Suprapubic skin (tissue), 4 donors: ENCODE results near the gene XBP1. TPM values are rescaled to one million over a fixed set of nuclear protein-coding genes. Genes with fewer than 3 reads are reported as not detected.
"Not testable (repeated sequence)": the region's sequence is repeated elsewhere in the genome, so short reads cannot be mapped to it uniquely, and the experiment has no call there.

ENCODE experiments used
- DNase-seq, 2 donors: peaks; one replicate each; pipeline ENCODE4 v3.0.0-alpha.2; 2019; ENCODE audit warnings: low spot score in 2 of 2
- H3K27ac ChIP-seq: fragments of 200-600 bp; sonication (generic); one replicate; pipeline ENCODE4 v1.5.1; 2019
- H3K27me3 ChIP-seq: fragments of 200-600 bp; sonication (generic); one replicate; pipeline ENCODE4 v1.5.1; 2019
- H3K36me3 ChIP-seq: fragments of 200-600 bp; sonication (generic); one replicate; pipeline ENCODE4 v1.5.1; 2019
- H3K4me1 ChIP-seq: fragments of 200-600 bp; sonication (generic); one replicate; pipeline ENCODE4 v1.5.1; 2019
- H3K4me3 ChIP-seq: fragments of 200-600 bp; sonication (generic); one replicate; pipeline ENCODE4 v1.5.1; 2019; ENCODE audit warnings: mild to moderate bottlenecking
- H3K9me3 ChIP-seq: fragments of 200-600 bp; sonication (generic); one replicate; pipeline ENCODE4 v1.5.1; 2019
- CTCF ChIP-seq, 2 donors: fragments of 200-600 bp in 1 of 2; fragments of 450-650 bp in 1 of 2; sonication (generic) in 1 of 2; IDR thresholded peaks; one replicate each; pipeline ENCODE4 v1.5.1; 2016 to 2019; ENCODE audit warnings: antibody characterized with exemption in 2 of 2, mild to moderate bottlenecking in 1 of 2, moderate library complexity in 1 of 2
- EP300 ChIP-seq: sonication (generic); formaldehyde crosslinking; IDR thresholded peaks from one replicate; pipeline ENCODE4 v1.6.1; 2017; ENCODE audit warnings: antibody characterized with exemption
- POLR2A ChIP-seq, 2 donors: fragments of 450-650 bp; IDR thresholded peaks; one replicate each; pipeline ENCODE4 v1.6.1; 2017; ENCODE audit warnings: antibody characterized with exemption in 2 of 2, mild to moderate bottlenecking in 2 of 2, moderate library complexity in 2 of 2
- POLR2AphosphoS5 ChIP-seq, 3 donors: sonication (generic); formaldehyde crosslinking; IDR thresholded peaks; one replicate each; pipeline ENCODE4 v1.6.1; 2017; ENCODE audit warnings: antibody characterized with exemption in 3 of 3
- WGBS: methylation state at CpG from one replicate; pipeline ENCODE4 v1.1.5; 2018; 5-methylcytosine and 5-hydroxymethylcytosine counted together
- total RNA-seq, 4 donors: library from RNA; depleted of rRNA; stranded (reverse); fragments of >200 nt; gene quantifications; one replicate each; pipeline ENCODE4 v1.1.0, GENCODE V29; 2016

XBP1 gene
- total RNA-seq, 4 donors from 2014 or later, result 220 to 305 (median 237) TPM

- peaks cover 31% of the 10 kb centered on the region for H3K4me1 ChIP-seq
- H3K27me3 ChIP-seq, result no peaks in the 10 kb centered on the region
- DNase-seq, result peak in 1 of 2 donors; percentile 41
- H3K36me3 ChIP-seq, result no peaks in the 10 kb centered on the region
- 60% methylated on average over 5 of the region's 5 CpGs for WGBS
- no peaks in the 10 kb centered on the region for H3K9me3 ChIP-seq
- no peak for TF ChIP-seq CTCF (IDR thresholded peaks at IDR 0.05)
- TF ChIP-seq POLR2AphosphoS5 (IDR thresholded peaks at IDR 0.05), result no peak
- no peak for TF ChIP-seq POLR2A (IDR thresholded peaks at IDR 0.05)
- no peak for TF ChIP-seq EP300
- peak overlapping the region; percentile 40 for H3K27ac ChIP-seq
- H3K4me3 ChIP-seq, result no peak overlapping the region
These were observed 12.1 kb upstream of the XBP1 start for GRCh38 chr22:28812516-28812915.

GRCh38 chr22:28810821-28811491 is 10.6 kb upstream of the XBP1 start:
- TF ChIP-seq EP300, result no peak
- TF ChIP-seq POLR2A (IDR thresholded peaks at IDR 0.05), result no peak
- no peak for TF ChIP-seq CTCF (IDR thresholded peaks at IDR 0.05)
- TF ChIP-seq POLR2AphosphoS5 (IDR thresholded peaks at IDR 0.05), result no peak
- Histone ChIP-seq H3K4me3 (no peak overlapping the region), H3K27me3 (no peaks in the 10 kb centered on the region), H3K27ac (peak overlapping the region; percentile 34), H3K36me3 (no peaks in the 10 kb centered on the region), H3K4me1 (peaks cover 31% of the 10 kb centered on the region), H3K9me3 (no peaks in the 10 kb centered on the region)
- no peak for DNase-seq
- 46% methylated on average over 13 of the region's 13 CpGs for WGBS

- H3K4me1 ChIP-seq, result peaks cover 29% of the 10 kb centered on the region
- H3K9me3 ChIP-seq, result no peaks in the 10 kb centered on the region
- no peaks in the 10 kb centered on the region for H3K27me3 ChIP-seq
- DNase-seq, result no peak
- no peak for TF ChIP-seq POLR2AphosphoS5 (IDR thresholded peaks at IDR 0.05)
- no peak overlapping the region for H3K4me3 ChIP-seq
- no peaks in the 10 kb centered on the region for H3K36me3 ChIP-seq
- H3K27ac ChIP-seq, result no peak overlapping the region
These were observed 8.5 kb upstream of the XBP1 start for GRCh38 chr22:28808716-28809355.

GRCh38 chr22:28805426-28805825 is 5.1 kb upstream of the XBP1 start:
- WGBS, result 93% methylated on average over 5 of the region's 5 CpGs
- not testable (repeated sequence) for H3K9me3 ChIP-seq, DNase-seq, H3K36me3 ChIP-seq, H3K27ac ChIP-seq, H3K27me3 ChIP-seq, H3K4me3 ChIP-seq
- peaks cover 19% of the 10 kb centered on the region for H3K4me1 ChIP-seq

- WGBS, result 71% methylated on average over 7 of the region's 7 CpGs
- Histone ChIP-seq H3K36me3 (no peaks in the 10 kb centered on the region), H3K27me3 (no peaks in the 10 kb centered on the region), H3K27ac (peak overlapping the region; percentile 99), H3K9me3 (no peaks in the 10 kb centered on the region), H3K4me1 (peaks cover 36% of the 10 kb centered on the region), H3K4me3 (peak overlapping the region; percentile 78)
- no peak for DNase-seq
- no peak for TF ChIP-seq EP300
- TF ChIP-seq POLR2AphosphoS5 (IDR thresholded peaks at IDR 0.05), result no peak
- no peak for TF ChIP-seq CTCF (IDR thresholded peaks at IDR 0.05)
- TF ChIP-seq POLR2A (IDR thresholded peaks at IDR 0.05), result no peak
These were observed 2.3 kb upstream of the XBP1 start for GRCh38 chr22:28802595-28803123.

GRCh38 chr22:28801845-28802594 is 1.7 kb upstream of the XBP1 start:
- DNase-seq, result no peak
- Histone ChIP-seq H3K36me3 (peaks cover 3% of the 10 kb centered on the region), H3K27ac (peak overlapping the region; percentile 99), H3K4me3 (peak overlapping the region; percentile 78), H3K4me1 (peaks cover 41% of the 10 kb centered on the region), H3K9me3 (no peaks in the 10 kb centered on the region), H3K27me3 (no peaks in the 10 kb centered on the region)
- TF ChIP-seq CTCF (IDR thresholded peaks at IDR 0.05) (no peak), POLR2AphosphoS5 (IDR thresholded peaks at IDR 0.05) (no peak), POLR2A (IDR thresholded peaks at IDR 0.05) (no peak)
- WGBS, result 44% methylated on average over 14 of the region's 14 CpGs
